Upper lobe of left lung (tissue), 6 donors: Measurements from ENCODE around the gene RAB40A. TPM values are rescaled to one million over a fixed set of nuclear protein-coding genes. Genes with fewer than 3 reads are reported as not detected.
"Not testable (repeated sequence)": the region's sequence is repeated elsewhere in the genome, so short reads cannot be mapped to it uniquely, and the experiment has no call there.

Source experiments
- ATAC-seq, 2 donors: fragments of 200-7000 bp; cut with Tn5 transposase; one replicate each; pipeline ENCODE4 v1.9.1; 2022; ENCODE audit warnings: mild to moderate bottlenecking in 2 of 2, moderate library complexity in 2 of 2; ENCODE audit not compliant: low FRiP score in 2 of 2
- DNase-seq, 2 donors: peaks; one replicate each; pipeline ENCODE4 v3.0.0-alpha.2; 2019 to 2020
- H3K27ac ChIP-seq, 4 donors: fragments of 200-600 bp; sonication (generic); one replicate each; pipeline ENCODE4 v1.5.1; 2016 to 2019
- H3K27me3 ChIP-seq, 4 donors: fragments of 200-600 bp; sonication (generic); one replicate each; pipeline ENCODE4 v1.5.1; 2017 to 2019
- H3K36me3 ChIP-seq, 4 donors: fragments of 200-600 bp; sonication (generic); one replicate each; pipeline ENCODE4 v1.5.1; 2016 to 2019
- H3K4me1 ChIP-seq, 4 donors: fragments of 200-600 bp; sonication (generic); one replicate each; pipeline ENCODE4 v1.5.1; 2018 to 2019
- H3K4me3 ChIP-seq, 4 donors: fragments of 200-600 bp; sonication (generic); one replicate each; pipeline ENCODE4 v1.5.1; 2017 to 2019; ENCODE audit warnings: mild to moderate bottlenecking in 2 of 4, moderate library complexity in 1 of 4
- H3K9me3 ChIP-seq, 4 donors: fragments of 200-600 bp; sonication (generic); one replicate each; pipeline ENCODE4 v1.5.1; 2018 to 2019
- EP300 ChIP-seq, 4 donors: sonication (generic); formaldehyde crosslinking; IDR thresholded peaks; one replicate each; pipeline ENCODE4 v1.5.1; 2017; ENCODE audit warnings: antibody characterized with exemption in 4 of 4, control low read depth in 2 of 4
- POLR2A ChIP-seq, 4 donors: fragments of 450-650 bp; IDR thresholded peaks; one replicate each; pipeline ENCODE4 v1.5.1; 2016 to 2017; ENCODE audit warnings: antibody characterized with exemption in 4 of 4, mild to moderate bottlenecking in 2 of 4
- POLR2AphosphoS5 ChIP-seq, 2 donors: sonication (generic); formaldehyde crosslinking; IDR thresholded peaks; one replicate each; pipeline ENCODE4 v1.5.1; 2017; ENCODE audit warnings: antibody characterized with exemption in 2 of 2
- WGBS, 2 donors: methylation state at CpG; one replicate each; pipeline ENCODE4 v1.1.5; 2017 to 2018; 5-methylcytosine and 5-hydroxymethylcytosine counted together
- total RNA-seq, 6 donors: library from RNA; depleted of rRNA in 4 of 6; stranded (reverse); fragments of >200 nt in 4 of 6; gene quantifications; one replicate each; pipeline versions ENCODE4 v1.1.0 to v1.2.1, GENCODE V29; 2016 to 2021
- TF ChIP-seq, protein P1 (sequence below), 6 experiments: fragments of 450-650 bp in 4 of 6; fragments of 200-600 bp in 2 of 6; sonication (generic) in 2 of 6; IDR thresholded peaks; one replicate each; pipeline ENCODE4 v1.5.1; 2016 to 2019; ENCODE audit warnings: antibody characterized with exemption in 6 of 6
- donor health status: DM: no; HTN: no; CAD: no; lungs with moderate emphysema.
- donor health status: DM: no; HTN: yes; CAD: no; lungs with severe emphysema.

RAB40A gene
- total RNA-seq, 6 donors from 2014 or later, result 0.24 to 3.1 (median 0.56) TPM

- Histone ChIP-seq H3K36me3 (no peaks in the 10 kb centered on the region), H3K27ac (no peak overlapping the region), H3K4me3 (peak overlapping the region in 3 of 4 donors; percentile 22 to 38 (median 38)), H3K27me3 (no peaks in the 10 kb centered on the region), H3K4me1 (no peaks in the 10 kb centered on the region), H3K9me3 (no peaks in the 10 kb centered on the region)
- DNase-seq (no peak), ATAC-seq (peak; percentile 74 to 90)
- 34 to 40% methylated on average over 7 to 8 of the region's 8 CpGs for WGBS, 2 donors
- TF ChIP-seq EP300 (IDR thresholded peaks at IDR 0.05), result no peak
- TF ChIP-seq, protein P1, sequence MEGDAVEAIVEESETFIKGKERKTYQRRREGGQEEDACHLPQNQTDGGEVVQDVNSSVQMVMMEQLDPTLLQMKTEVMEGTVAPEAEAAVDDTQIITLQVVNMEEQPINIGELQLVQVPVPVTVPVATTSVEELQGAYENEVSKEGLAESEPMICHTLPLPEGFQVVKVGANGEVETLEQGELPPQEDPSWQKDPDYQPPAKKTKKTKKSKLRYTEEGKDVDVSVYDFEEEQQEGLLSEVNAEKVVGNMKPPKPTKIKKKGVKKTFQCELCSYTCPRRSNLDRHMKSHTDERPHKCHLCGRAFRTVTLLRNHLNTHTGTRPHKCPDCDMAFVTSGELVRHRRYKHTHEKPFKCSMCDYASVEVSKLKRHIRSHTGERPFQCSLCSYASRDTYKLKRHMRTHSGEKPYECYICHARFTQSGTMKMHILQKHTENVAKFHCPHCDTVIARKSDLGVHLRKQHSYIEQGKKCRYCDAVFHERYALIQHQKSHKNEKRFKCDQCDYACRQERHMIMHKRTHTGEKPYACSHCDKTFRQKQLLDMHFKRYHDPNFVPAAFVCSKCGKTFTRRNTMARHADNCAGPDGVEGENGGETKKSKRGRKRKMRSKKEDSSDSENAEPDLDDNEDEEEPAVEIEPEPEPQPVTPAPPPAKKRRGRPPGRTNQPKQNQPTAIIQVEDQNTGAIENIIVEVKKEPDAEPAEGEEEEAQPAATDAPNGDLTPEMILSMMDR (IDR thresholded peaks at IDR 0.05), result peak in 4 of 6 experiments; percentile 12 to 33 (median 26)
Measured at GRCh38 chrX:103464072-103464773, 55.1 kb downstream of the RAB40A start.

DNA sequence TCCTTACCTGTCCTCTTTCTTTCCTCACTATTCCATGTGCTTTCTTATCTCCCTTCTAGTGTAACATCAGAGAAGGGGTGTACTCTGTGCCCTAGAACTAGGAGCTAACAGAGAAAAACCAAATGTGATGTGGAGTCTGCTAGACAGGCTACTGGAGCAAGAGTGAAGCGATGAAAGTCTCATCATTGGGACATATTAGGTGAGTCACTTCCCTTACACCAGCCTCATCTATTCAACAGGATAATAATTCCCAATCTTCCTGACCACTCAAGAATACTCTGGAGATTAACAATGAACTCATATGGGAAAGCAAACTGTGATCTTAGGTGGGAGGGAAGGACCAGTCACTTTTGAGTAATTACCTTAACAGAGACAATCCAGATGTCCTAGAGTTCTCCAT lies 58.1 kb downstream of the RAB40A start:
- no peaks in the 10 kb centered on the region for H3K27me3 ChIP-seq
- H3K4me3 ChIP-seq, result no peak overlapping the region
- no peaks in the 10 kb centered on the region for H3K4me1 ChIP-seq
- TF ChIP-seq EP300 (IDR thresholded peaks at IDR 0.05), result no peak
- no peak for TF ChIP-seq POLR2AphosphoS5 (IDR thresholded peaks at IDR 0.05)
- TF ChIP-seq, protein P1 (IDR thresholded peaks at IDR 0.05), result no peak
- no peak for TF ChIP-seq POLR2A (IDR thresholded peaks at IDR 0.05)
- ATAC-seq (no peak), DNase-seq (no peak)
- 95 to 100% methylated on average over 1 of the region's 1 CpG for WGBS, 2 donors
- no peak overlapping the region for H3K27ac ChIP-seq
- H3K36me3 ChIP-seq, result no peaks in the 10 kb centered on the region
- no peaks in the 10 kb centered on the region for H3K9me3 ChIP-seq

GRCh38 chrX:103460001-103460755 lies 59.1 kb downstream of the RAB40A start:
- peak in 1 of 2 donors; percentile 27 for DNase-seq
- H3K27ac ChIP-seq, H3K36me3 ChIP-seq, H3K9me3 ChIP-seq, H3K4me3 ChIP-seq, ATAC-seq, H3K4me1 ChIP-seq, H3K27me3 ChIP-seq: not testable (repeated sequence)
- WGBS, 2 donors, result 85 to 100% methylated on average over 3 to 15 of the region's 15 CpGs

DNA sequence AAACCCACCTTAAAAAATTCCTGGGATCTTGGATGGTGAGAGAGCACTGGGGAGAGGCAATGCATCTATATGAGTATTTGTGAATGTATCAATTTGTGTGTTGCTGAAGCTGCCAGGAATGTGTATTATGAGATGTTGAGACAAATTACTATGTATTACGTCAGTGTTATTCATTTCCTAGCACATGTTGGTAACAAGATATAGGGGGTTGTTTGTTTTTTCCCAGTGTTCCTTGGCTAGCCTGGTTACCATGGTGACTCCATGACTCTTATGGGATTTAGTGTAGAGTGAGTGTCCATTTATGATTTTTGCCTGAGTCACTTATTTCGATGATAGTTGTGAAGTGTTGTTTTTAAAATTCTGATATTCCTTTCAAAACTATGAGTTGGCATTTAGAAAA lies 65.6 kb downstream of the RAB40A start:
- no peak overlapping the region for H3K4me3 ChIP-seq
- TF ChIP-seq, protein P1 (IDR thresholded peaks at IDR 0.05), result no peak
- TF ChIP-seq EP300 (IDR thresholded peaks at IDR 0.05), result no peak
- TF ChIP-seq POLR2AphosphoS5 (IDR thresholded peaks at IDR 0.05), result no peak
- no peak for TF ChIP-seq POLR2A (IDR thresholded peaks at IDR 0.05)
- no peak overlapping the region for H3K27ac ChIP-seq
- WGBS, 2 donors, result 70 to 76% methylated on average over 2 of the region's 2 CpGs
- no peaks in the 10 kb centered on the region for H3K4me1 ChIP-seq
- no peaks in the 10 kb centered on the region for H3K27me3 ChIP-seq
- H3K9me3 ChIP-seq, result peaks cover 0 to 6% (median 0%) of the 10 kb centered on the region in 4 donors
- no peaks in the 10 kb centered on the region for H3K36me3 ChIP-seq
- DNase-seq (no peak), ATAC-seq (no peak)

Other genes starting within 250 kb of the RAB40A start
- gene TCEAL5, start 242.7 kb downstream of the RAB40A start, total RNA-seq, result under 1 TPM in 1 of 6 donors, not detected in 5; 0.31 TPM
- 10 to 100 TPM; 13.7 to 39.1 (median 24.6) TPM for gene BEX2, start 208.5 kb downstream of the RAB40A start, total RNA-seq
- gene TCEAL7, start 189.2 kb downstream of the RAB40A start, total RNA-seq, result 1 to 10 TPM in 3 of 6 donors, under 1 TPM in 2, not detected in 1; 0.78 to 2.8 (median 1.8) TPM
- 10 to 100 TPM; 32.2 to 92.7 (median 36.4) TPM for gene TCEAL9, start 163.0 kb downstream of the RAB40A start, total RNA-seq
- 100 to 1,000 TPM in 4 of 6 donors, 10 to 100 TPM in 2; 89.4 to 204 (median 142) TPM for gene BEX3, start 143.0 kb downstream of the RAB40A start, total RNA-seq
- 100 to 1,000 TPM in 2 of 6 donors, 10 to 100 TPM in 4; 68.5 to 141 (median 90.8) TPM for gene TCEAL4, start 66.0 kb upstream of the RAB40A start, total RNA-seq
- gene TCEAL3, start 88.5 kb upstream of the RAB40A start, total RNA-seq, result 10 to 100 TPM; 17.8 to 27.9 (median 25.2) TPM
- gene TCEAL1, start 109.5 kb upstream of the RAB40A start, total RNA-seq, result 10 to 100 TPM; 26.9 to 62.1 (median 48.6) TPM
- 100 to 1,000 TPM; 154 to 253 (median 186) TPM for gene MORF4L2, start 167.2 kb upstream of the RAB40A start, total RNA-seq
- gene TMEM31, start 191.4 kb upstream of the RAB40A start, total RNA-seq, result not detected